ENCODE measurements around the gene RABGAP1.

DNA sequence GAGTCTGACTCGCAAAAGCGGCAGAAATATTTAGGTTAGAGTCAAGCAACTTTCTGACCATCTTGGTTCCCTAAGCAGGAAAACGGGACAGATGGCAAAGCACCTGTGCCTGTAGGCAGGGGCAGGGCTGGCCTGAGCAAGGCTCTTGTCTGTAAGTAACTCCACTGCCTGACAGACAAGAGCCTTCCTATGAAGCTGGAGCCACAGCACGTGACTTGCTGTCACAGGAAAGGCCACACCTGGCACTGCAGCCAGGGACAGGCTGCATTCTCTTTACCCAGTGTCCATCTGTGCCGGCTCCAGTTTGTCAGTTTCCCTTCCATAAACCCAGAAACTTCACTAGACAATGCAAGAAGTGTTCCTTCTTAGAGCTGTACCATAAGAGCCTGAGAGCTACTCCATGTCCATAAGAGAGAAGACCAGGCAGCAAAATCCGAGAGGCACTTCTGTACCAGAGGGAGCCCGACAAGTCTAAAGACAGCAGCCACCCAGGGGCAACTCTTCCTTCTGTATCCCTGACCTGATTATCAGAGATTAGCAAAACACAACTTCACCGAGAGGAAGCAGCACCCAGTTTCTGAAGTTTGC lies 170.7 kb downstream of the RABGAP1 start:
- TF ChIP-seq CTCF (IDR thresholded peaks at IDR 0.05; ENCODE audit: low read length) = no peak
- TF ChIP-seq EZH2 (optimal IDR thresholded peaks at IDR 0.05; ENCODE audit: low read depth, low read length) = no peak
